HEK293T (cell line): ENCODE measurements around the gene UGT1A5.

Experiments used
- CTCF ChIA-PET: fragments of 350-600 bp; formaldehyde crosslinking; extraction: SDS; loops from one replicate; lab custom pipeline; 2021; ENCODE audit warnings: antibody characterized with exemption, inconsistent platforms; lab: Yijun Ruan, JAX
- POLR2A ChIA-PET: fragments of 350-600 bp; formaldehyde crosslinking; extraction: SDS; loops from one replicate; lab custom pipeline; 2020; ENCODE audit warnings: antibody characterized with exemption, inconsistent platforms; lab: Yijun Ruan, JAX
- DNase-seq: peaks from one replicate; pipeline ENCODE4 v3.0.0; 2012; ENCODE audit warnings: mixed read lengths; ENCODE audit errors: extremely low spot score
- ARNT ChIP-seq: fragments of 450-650 bp; IDR thresholded peaks from 2 replicates; pipeline ENCODE4 v1.6.1; 2017; ENCODE audit warnings: mild to moderate bottlenecking
- BHLHE40 ChIP-seq: fragments of 450-650 bp; IDR thresholded peaks from 2 replicates; pipeline ENCODE4 v1.6.1; 2016; ENCODE audit warnings: mild to moderate bottlenecking, moderate library complexity, borderline replicate concordance
- CTBP1 ChIP-seq: fragments of 450-650 bp; IDR thresholded peaks from 2 replicates; pipeline ENCODE4 v1.6.1; 2016; ENCODE audit warnings: borderline replicate concordance
- ELF4 ChIP-seq: fragments of 450-650 bp; IDR thresholded peaks from 2 replicates; pipeline ENCODE4 v1.6.1; 2017; ENCODE audit warnings: antibody characterized with exemption
- FOXA1 ChIP-seq: fragments of 450-650 bp; IDR thresholded peaks from 2 replicates; pipeline ENCODE4 v1.6.1; 2016; ENCODE audit warnings: mild to moderate bottlenecking
- FOXK2 ChIP-seq: fragments of 450-650 bp; IDR thresholded peaks from 2 replicates; pipeline ENCODE4 v1.6.1; 2016; ENCODE audit warnings: mild to moderate bottlenecking
- FOXM1 ChIP-seq: fragments of 450-650 bp; IDR thresholded peaks from 2 replicates; pipeline ENCODE4 v1.6.1; 2017; ENCODE audit warnings: mild to moderate bottlenecking, borderline replicate concordance
- HDGF ChIP-seq: fragments of 450-650 bp; IDR thresholded peaks from 2 replicates; pipeline ENCODE4 v1.6.1; 2017; ENCODE audit warnings: antibody characterized with exemption, borderline replicate concordance
- L3MBTL2 ChIP-seq: fragments of 450-650 bp; conservative IDR thresholded peaks from 2 replicates; pipeline ENCODE4 v1.6.1; 2016; ENCODE audit warnings: mild to moderate bottlenecking
- LEF1 ChIP-seq: fragments of 450-650 bp; IDR thresholded peaks from 2 replicates; pipeline ENCODE4 v1.6.1; 2017; ENCODE audit warnings: mild to moderate bottlenecking, borderline replicate concordance
- NFRKB ChIP-seq: fragments of 450-650 bp; IDR thresholded peaks from 2 replicates; pipeline ENCODE4 v1.6.1; 2016; ENCODE audit warnings: mild to moderate bottlenecking, moderate library complexity
- SP1 ChIP-seq: fragments of 450-650 bp; IDR thresholded peaks from 2 replicates; pipeline ENCODE4 v1.6.1; 2017
- SUZ12 ChIP-seq: fragments of 450-650 bp; IDR thresholded peaks from 2 replicates; pipeline ENCODE4 v1.6.1; 2016; ENCODE audit warnings: mild to moderate bottlenecking
- TARDBP ChIP-seq: fragments of 450-650 bp; IDR thresholded peaks from 2 replicates; pipeline ENCODE4 v1.6.1; 2016
- ZNF384 ChIP-seq: fragments of 450-650 bp; IDR thresholded peaks from 2 replicates; pipeline ENCODE4 v1.6.1; 2016
- TF ChIP-seq, protein P1 (sequence below): fragments of 450-650 bp; IDR thresholded peaks from 2 replicates; pipeline ENCODE4 v1.6.1; 2016

Gene UGT1A5

DNA sequence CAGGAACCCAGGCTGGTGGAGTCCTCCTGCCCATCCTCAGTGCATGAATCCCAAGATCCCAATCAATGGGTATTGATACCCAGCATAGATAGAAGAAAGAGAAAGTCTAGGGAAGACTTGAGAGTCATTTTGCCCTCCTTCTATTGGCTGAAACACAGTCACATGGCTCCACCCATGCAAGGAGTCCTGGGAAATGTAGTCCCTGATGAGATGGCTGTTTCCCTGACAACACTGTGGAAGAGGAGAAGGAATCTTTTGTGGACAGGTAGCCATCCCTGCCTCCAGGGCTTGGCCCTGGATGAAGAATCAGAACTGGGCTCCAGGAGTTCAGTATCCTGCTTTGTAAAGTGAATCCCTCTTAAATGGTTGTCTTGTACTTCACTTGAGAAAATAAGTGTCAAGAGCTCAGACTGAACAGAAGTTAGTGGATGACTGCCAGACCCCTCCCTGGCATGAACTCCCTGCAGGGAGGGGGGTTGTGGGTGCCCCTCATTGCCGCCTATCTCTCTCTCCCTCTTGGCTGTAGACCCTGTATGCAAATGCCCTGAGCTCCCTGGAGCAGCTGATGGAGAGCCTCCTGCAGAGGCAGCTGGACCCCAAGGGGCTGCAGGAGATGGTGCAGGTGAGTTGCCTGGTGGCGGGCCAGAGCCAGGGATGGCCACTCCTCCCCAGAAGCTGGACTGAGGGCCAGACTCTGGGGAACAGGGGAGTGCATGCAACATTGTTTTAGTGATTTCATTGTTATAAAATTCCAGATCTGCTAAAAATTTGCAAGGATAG lies 101.5 kb downstream of the UGT1A5 start:
- CTCF ChIA-PET: no interaction called here
- POLR2A ChIA-PET: no interaction called here
- no peak for DNase-seq
- no peak for TF ChIP-seq FOXK2
- TF ChIP-seq L3MBTL2: no peak
- no peak for TF ChIP-seq TARDBP
- no peak for TF ChIP-seq LEF1
- no peak for TF ChIP-seq ARNT
- no peak for TF ChIP-seq FOXA1
- TF ChIP-seq, protein P1, sequence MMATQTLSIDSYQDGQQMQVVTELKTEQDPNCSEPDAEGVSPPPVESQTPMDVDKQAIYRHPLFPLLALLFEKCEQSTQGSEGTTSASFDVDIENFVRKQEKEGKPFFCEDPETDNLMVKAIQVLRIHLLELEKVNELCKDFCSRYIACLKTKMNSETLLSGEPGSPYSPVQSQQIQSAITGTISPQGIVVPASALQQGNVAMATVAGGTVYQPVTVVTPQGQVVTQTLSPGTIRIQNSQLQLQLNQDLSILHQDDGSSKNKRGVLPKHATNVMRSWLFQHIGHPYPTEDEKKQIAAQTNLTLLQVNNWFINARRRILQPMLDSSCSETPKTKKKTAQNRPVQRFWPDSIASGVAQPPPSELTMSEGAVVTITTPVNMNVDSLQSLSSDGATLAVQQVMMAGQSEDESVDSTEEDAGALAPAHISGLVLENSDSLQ: no peak
- no peak for TF ChIP-seq SUZ12
- TF ChIP-seq NFRKB: no peak
- no peak for TF ChIP-seq SP1
- no peak for TF ChIP-seq ELF4
- no peak for TF ChIP-seq BHLHE40
- TF ChIP-seq ZNF384: no peak
- no peak for TF ChIP-seq FOXM1

DNA sequence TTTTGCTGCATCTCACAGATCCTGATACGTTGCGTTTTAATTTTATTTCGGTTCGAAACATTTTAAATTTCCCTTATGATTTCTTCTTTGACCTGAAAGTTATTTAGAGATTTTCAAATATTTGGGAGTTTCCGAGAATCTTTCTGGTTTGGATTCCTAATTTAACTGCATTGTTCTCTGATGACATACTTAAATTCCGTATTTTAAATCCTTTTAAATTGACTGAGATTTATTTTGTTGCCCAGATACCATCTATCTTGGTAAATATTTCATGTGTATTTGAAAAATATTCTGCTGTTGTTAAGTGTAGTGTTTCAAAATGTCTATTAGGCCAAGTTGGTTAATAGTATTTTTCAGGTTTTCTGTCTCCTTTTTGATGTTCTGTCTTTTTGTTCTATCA lies 103.2 kb downstream of the UGT1A5 start:
- ChIA-PET POLR2A (no interaction called here), CTCF (no interaction called here)
- DNase-seq: no peak
- TF ChIP-seq ZNF384 (no peak), FOXK2 (no peak), SP1 (no peak)
- TF ChIP-seq, protein P1: no peak

DNA sequence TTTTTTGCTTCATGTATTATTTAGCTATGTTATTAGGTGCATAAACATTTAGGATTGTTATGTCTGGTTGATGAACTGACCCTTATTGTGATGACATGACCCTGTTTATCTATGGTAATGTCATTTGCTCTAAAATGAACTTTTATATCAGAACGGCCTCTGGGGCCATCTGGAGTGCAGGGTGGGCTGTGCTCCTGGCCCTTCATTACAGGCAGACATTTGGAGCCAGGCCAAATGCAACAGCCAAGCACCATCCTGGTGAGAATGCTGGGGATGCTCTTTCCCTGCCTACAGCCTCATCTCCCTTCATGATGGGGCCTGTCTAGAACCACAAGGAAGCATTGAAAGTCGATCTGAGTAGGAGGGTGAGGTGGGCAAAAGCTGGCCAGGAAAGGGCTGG lies 103.6 kb downstream of the UGT1A5 start:
- POLR2A ChIA-PET: no interaction called here
- no peak for DNase-seq
- CTCF ChIA-PET: interaction anchor here (0.6 kb wide), 1 partner anchor 1301 kb away, joined by 3 read pairs; no protein-coding TSS in a partner anchor
- TF ChIP-seq FOXK2: no peak
- no peak for TF ChIP-seq NFRKB
- no peak for TF ChIP-seq SUZ12
- no peak for TF ChIP-seq HDGF
- TF ChIP-seq LEF1: no peak
- no peak for TF ChIP-seq ARNT
- TF ChIP-seq L3MBTL2: no peak
- no peak for TF ChIP-seq ELF4
- no peak for TF ChIP-seq FOXA1
- TF ChIP-seq BHLHE40: no peak
- TF ChIP-seq, protein P1: no peak
- no peak for TF ChIP-seq ZNF384
- no peak for TF ChIP-seq FOXM1
- no peak for TF ChIP-seq SP1
- no peak for TF ChIP-seq TARDBP

DNA sequence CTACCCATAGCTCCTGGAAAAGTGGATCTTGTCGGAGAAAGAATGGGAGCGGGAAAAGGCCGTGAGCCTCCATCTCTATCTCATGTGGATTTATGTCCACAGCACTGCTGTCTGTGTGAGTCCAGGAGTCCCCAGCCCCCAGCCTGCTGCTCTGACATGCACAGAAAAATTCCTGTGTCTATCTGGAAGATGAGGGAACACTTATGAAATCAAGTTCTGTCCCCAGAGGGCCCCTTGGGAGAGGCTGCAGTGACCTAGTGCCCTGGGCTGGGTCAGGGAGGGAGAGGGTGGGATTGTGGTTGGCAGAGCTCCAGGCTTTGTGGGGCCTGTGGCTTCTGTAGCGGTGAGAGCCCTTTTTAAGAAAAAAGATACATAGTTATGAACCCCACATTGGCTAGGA lies 104.1 kb downstream of the UGT1A5 start:
- ChIA-PET POLR2A (no interaction called here), CTCF (interaction anchor here (0.6 kb wide), 1 partner anchor 1300 kb away, joined by 3 read pairs; no protein-coding TSS in a partner anchor)
- no peak for TF ChIP-seq BHLHE40
- TF ChIP-seq SUZ12: no peak
- TF ChIP-seq LEF1: no peak
- no peak for TF ChIP-seq CTBP1
- no peak for TF ChIP-seq ELF4

DNA sequence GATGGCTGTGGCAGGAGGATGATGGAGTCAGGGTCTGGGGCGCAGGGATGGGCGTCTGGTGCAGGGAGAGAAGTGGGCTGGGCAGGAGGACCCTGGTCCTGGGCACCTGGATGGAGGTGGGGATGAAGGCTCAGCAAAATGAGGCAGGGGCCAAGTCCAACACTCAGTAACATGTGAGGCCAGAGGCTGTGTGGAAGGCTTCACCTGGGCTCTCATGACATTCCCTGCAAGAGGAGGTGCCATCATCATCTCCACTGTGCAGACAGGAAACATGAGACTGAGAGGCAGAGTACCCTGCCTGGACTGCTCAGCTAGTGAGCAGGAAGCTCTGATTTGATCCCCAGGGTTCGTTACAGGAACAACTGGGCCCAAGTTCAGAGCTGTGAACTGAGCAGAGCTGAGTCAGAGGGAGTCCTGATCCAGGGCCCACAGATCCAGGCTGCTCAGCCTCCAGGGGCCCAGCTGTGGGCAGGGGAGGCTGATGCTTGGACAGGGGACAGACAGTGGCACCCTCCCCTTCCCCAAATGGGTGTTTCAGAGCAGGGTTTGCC lies 104.7 kb downstream of the UGT1A5 start:
- TF ChIP-seq BHLHE40 (no peak), NFRKB (no peak), ARNT (no peak), L3MBTL2 (no peak), FOXK2 (no peak), FOXA1 (no peak)
- TF ChIP-seq, protein P1: no peak
- ChIA-PET POLR2A (no interaction called here), CTCF (no interaction called here)
- DNase-seq: no peak

More for the DNA sequence above, 104.1 kb downstream of the UGT1A5 start:
- no peak for DNase-seq

DNA sequence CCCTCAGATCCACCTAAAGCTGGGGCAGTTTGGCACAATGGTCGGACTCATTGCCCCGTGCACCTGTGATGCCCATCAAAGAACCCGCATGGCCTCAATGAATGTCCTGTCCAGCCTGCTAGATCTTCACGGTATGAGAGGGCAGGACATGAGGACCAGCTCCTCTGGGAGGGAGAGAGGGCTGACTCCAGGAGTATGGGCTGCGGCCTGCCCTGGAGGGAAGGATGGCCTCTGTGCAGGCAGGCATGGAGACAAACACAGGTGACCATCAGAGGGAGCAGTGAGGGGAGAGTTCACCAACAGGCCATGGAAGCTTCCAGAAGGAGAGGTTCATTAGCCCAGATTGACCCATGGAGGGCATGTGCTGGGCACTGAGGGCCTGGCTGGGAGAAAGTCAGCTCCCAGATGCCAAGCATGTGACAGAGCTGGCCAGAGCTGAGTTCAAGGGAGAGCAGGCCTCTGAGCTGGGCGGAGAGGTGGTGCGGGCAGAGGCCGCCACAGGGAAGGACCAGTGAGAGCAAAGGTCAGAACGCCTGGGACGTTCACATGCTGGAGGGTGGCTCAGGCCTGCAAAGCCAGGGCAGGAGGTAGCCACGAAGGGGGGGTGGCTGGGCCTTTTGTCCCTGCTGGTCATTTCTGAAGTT lies 105.4 kb downstream of the UGT1A5 start:
- CTCF ChIA-PET: no interaction called here
- TF ChIP-seq LEF1: no peak
- no peak for TF ChIP-seq L3MBTL2
- TF ChIP-seq HDGF: no peak
- TF ChIP-seq SUZ12: no peak
- TF ChIP-seq BHLHE40: no peak
- no peak for TF ChIP-seq CTBP1
- TF ChIP-seq ARNT: no peak
- TF ChIP-seq ELF4: no peak
- no peak for TF ChIP-seq FOXA1
- no peak for TF ChIP-seq FOXK2
- no peak for TF ChIP-seq FOXM1
- no peak for TF ChIP-seq ZNF384

More for the DNA sequence above, 105.4 kb downstream of the UGT1A5 start:
- DNase-seq: no peak
- POLR2A ChIA-PET: no interaction called here
